Measurements from ENCODE around the gene SYMPK. TPM values are rescaled to one million over a fixed set of nuclear protein-coding genes. Genes with fewer than 3 reads are reported as not detected.

Gene SYMPK
- 10 to 100 TPM; 25.5 to 35.6 (median 30.8) TPM for total RNA-seq

GRCh38 chr19:45862564-45863334 is at the start of gene SYMPK:
TSS of gene SYMPK (minus strand) at chr19:45863147. CDS start at chr19:45854495, 8,652 bp downstream.
- peak within 1 kb of the TSS; percentile 56 to 94 for H3K4me3 ChIP-seq
- peak; percentile 99 for ATAC-seq
- peaks cover 33% of the 10 kb centered on the region for H3K27me3 ChIP-seq
- WGBS, 2 donors (ENCODE audit: low coverage in 1 of 2), result 0% methylated on average over 21 to 22 of the region's 65 CpGs
- peaks cover 0 to 32% (median 15%) of the 10 kb centered on the region in 3 donors for H3K4me1 ChIP-seq
- peaks cover 0 to 33% of the 10 kb centered on the region in 2 donors for H3K36me3 ChIP-seq
- no peaks in the 10 kb centered on the region for H3K9me3 ChIP-seq
- H3K27ac ChIP-seq, result peak within 1 kb of the TSS; percentile 71 to 95 (median 92)
- TF ChIP-seq POLR2AphosphoS5 (IDR thresholded peaks at IDR 0.05), result peak; percentile 77
- TF ChIP-seq EP300 (IDR thresholded peaks at IDR 0.05), result no peak
- peak; percentile 48 to 49 for TF ChIP-seq POLR2A (IDR thresholded peaks at IDR 0.05)

- H3K36me3 ChIP-seq, result no peaks in the 10 kb centered on the region
- no peak overlapping the region for H3K4me3 ChIP-seq
- TF ChIP-seq, protein P1, sequence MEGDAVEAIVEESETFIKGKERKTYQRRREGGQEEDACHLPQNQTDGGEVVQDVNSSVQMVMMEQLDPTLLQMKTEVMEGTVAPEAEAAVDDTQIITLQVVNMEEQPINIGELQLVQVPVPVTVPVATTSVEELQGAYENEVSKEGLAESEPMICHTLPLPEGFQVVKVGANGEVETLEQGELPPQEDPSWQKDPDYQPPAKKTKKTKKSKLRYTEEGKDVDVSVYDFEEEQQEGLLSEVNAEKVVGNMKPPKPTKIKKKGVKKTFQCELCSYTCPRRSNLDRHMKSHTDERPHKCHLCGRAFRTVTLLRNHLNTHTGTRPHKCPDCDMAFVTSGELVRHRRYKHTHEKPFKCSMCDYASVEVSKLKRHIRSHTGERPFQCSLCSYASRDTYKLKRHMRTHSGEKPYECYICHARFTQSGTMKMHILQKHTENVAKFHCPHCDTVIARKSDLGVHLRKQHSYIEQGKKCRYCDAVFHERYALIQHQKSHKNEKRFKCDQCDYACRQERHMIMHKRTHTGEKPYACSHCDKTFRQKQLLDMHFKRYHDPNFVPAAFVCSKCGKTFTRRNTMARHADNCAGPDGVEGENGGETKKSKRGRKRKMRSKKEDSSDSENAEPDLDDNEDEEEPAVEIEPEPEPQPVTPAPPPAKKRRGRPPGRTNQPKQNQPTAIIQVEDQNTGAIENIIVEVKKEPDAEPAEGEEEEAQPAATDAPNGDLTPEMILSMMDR (IDR thresholded peaks at IDR 0.05), result no peak
- TF ChIP-seq EP300 (IDR thresholded peaks at IDR 0.05) (no peak), POLR2A (IDR thresholded peaks at IDR 0.05) (no peak), POLR2AphosphoS5 (IDR thresholded peaks at IDR 0.05) (no peak)
- no peaks in the 10 kb centered on the region for H3K4me1 ChIP-seq
- H3K27ac ChIP-seq, result no peak overlapping the region
- no peak for ATAC-seq
- 83 to 96% methylated on average over 2 to 5 of the region's 8 CpGs for WGBS, 2 donors (ENCODE audit: low coverage in 1 of 2)
- no peaks in the 10 kb centered on the region for H3K9me3 ChIP-seq
- peaks cover 59% of the 10 kb centered on the region for H3K27me3 ChIP-seq
Observed at GRCh38 chr19:45911291-45911690, 48.3 kb upstream of the SYMPK start.

DNA sequence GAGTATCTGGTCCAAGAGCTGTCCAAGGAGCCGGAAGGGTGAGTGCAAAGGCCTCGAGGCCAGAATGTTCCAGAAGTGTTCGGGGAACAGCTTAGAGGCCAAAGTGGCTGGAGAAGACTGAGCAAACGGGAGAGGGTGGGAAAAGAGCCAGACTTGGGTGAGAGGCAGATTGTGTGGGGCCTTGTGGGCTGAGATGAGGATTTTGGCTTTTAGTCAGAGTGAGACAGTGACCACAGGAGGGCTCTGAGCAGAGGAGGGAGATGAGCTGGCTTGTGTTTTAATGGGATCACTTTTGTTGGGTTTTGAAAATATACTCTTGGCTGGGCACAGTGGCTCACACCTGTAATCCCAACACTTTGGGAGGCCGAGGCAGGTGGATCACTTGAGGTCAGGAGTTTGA is 46.0 kb upstream of the SYMPK start:
- Histone ChIP-seq H3K36me3 (no peaks in the 10 kb centered on the region), H3K4me1 (no peaks in the 10 kb centered on the region), H3K27me3 (peaks cover 45% of the 10 kb centered on the region), H3K4me3 (no peak overlapping the region), H3K9me3 (no peaks in the 10 kb centered on the region), H3K27ac (no peak overlapping the region)
- TF ChIP-seq POLR2AphosphoS5 (IDR thresholded peaks at IDR 0.05) (no peak), POLR2A (IDR thresholded peaks at IDR 0.05) (no peak), EP300 (IDR thresholded peaks at IDR 0.05) (no peak)
- TF ChIP-seq, protein P1 (IDR thresholded peaks at IDR 0.05), result no peak
- no peak for ATAC-seq
- WGBS, 2 donors (ENCODE audit: low coverage in 1 of 2), result 78% methylated on average over 5 of the region's 5 CpGs; no CpG with 5 or more reads in 1 of the 2 donors

GRCh38 chr19:45906221-45906620 is 43.3 kb upstream of the SYMPK start:
- no peaks in the 10 kb centered on the region for H3K9me3 ChIP-seq
- no peaks in the 10 kb centered on the region for H3K36me3 ChIP-seq
- peaks cover 0 to 16% (median under 1%) of the 10 kb centered on the region in 3 donors for H3K4me1 ChIP-seq
- H3K27ac ChIP-seq, result no peak overlapping the region
- peaks cover 17% of the 10 kb centered on the region for H3K27me3 ChIP-seq
- H3K4me3 ChIP-seq, result no peak overlapping the region
- WGBS, 2 donors (ENCODE audit: low coverage in 1 of 2), result 87% methylated on average over 3 of the region's 3 CpGs; no CpG with 5 or more reads in 1 of the 2 donors
- no peak for ATAC-seq
- TF ChIP-seq, protein P1 (IDR thresholded peaks at IDR 0.05), result no peak
- TF ChIP-seq POLR2A (IDR thresholded peaks at IDR 0.05), result no peak
- TF ChIP-seq POLR2AphosphoS5 (IDR thresholded peaks at IDR 0.05), result no peak

GRCh38 chr19:45905011-45905410 is 42.1 kb upstream of the SYMPK start:
- Histone ChIP-seq H3K27me3 (peaks cover 12% of the 10 kb centered on the region), H3K27ac (no peak overlapping the region), H3K36me3 (no peaks in the 10 kb centered on the region), H3K9me3 (no peaks in the 10 kb centered on the region), H3K4me1 (peaks cover 0 to 28% (median 8%) of the 10 kb centered on the region in 3 donors), H3K4me3 (no peak overlapping the region)
- no peak for ATAC-seq
- TF ChIP-seq POLR2AphosphoS5 (IDR thresholded peaks at IDR 0.05) (no peak), EP300 (IDR thresholded peaks at IDR 0.05) (no peak), POLR2A (IDR thresholded peaks at IDR 0.05) (no peak)
- TF ChIP-seq, protein P1 (IDR thresholded peaks at IDR 0.05), result no peak
- WGBS, 2 donors (ENCODE audit: low coverage in 1 of 2), result 53 to 69% methylated on average over 7 to 10 of the region's 10 CpGs

Data from gastroesophageal sphincter (tissue), 4 donors.